ENCODE measurements around the gene LRRC47.

DNA sequence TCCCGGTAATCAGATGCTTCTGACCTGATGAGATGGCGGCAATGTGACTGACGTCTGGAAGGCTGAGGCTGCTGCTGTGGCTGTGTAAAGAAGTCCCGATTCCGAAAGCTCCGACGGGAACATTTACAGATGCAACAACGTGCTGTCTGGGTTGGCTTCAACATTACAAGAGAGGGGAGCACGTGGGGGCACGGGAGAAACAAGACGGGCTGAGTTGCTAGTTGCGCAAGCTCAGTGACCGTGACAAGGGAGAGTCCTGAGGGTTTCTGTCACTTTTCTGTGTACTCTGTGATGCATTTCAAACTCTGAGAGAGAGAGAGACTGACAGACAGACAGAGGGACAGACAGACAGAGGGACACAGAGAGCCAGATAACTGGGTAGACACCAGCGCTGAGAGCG, 25.6 kb upstream of the LRRC47 start:
- TF ChIP-seq EZH2phosphoT487 (IDR thresholded peaks at IDR 0.05; ENCODE audit: low read depth): no peak
- TF ChIP-seq, protein P1, sequence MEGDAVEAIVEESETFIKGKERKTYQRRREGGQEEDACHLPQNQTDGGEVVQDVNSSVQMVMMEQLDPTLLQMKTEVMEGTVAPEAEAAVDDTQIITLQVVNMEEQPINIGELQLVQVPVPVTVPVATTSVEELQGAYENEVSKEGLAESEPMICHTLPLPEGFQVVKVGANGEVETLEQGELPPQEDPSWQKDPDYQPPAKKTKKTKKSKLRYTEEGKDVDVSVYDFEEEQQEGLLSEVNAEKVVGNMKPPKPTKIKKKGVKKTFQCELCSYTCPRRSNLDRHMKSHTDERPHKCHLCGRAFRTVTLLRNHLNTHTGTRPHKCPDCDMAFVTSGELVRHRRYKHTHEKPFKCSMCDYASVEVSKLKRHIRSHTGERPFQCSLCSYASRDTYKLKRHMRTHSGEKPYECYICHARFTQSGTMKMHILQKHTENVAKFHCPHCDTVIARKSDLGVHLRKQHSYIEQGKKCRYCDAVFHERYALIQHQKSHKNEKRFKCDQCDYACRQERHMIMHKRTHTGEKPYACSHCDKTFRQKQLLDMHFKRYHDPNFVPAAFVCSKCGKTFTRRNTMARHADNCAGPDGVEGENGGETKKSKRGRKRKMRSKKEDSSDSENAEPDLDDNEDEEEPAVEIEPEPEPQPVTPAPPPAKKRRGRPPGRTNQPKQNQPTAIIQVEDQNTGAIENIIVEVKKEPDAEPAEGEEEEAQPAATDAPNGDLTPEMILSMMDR (IDR thresholded peaks at IDR 0.05; ENCODE audit: low read depth, low read length): no peak

All from OCI-LY3 (cell line).